Gastroesophageal sphincter (tissue), 4 donors: ENCODE data around the gene PLCL1. TPM values are rescaled to one million over a fixed set of nuclear protein-coding genes. Genes with fewer than 3 reads are reported as not detected.

Source experiments
- ATAC-seq: fragments of 150-250 bp; one replicate; pipeline ENCODE4 v1.9.1; 2016; ENCODE audit warnings: mild to moderate bottlenecking, moderate library complexity
- H3K27ac ChIP-seq, 4 donors: fragments of 200-600 bp; sonication (generic) in 3 of 4; 1 replicate in 3 of 4; 2 replicates in 1 of 4; pipeline ENCODE4 v1.5.1; 2016 to 2019
- H3K27me3 ChIP-seq: fragments of 200-600 bp; sonication (generic); one replicate; pipeline ENCODE4 v1.5.1; 2019
- H3K36me3 ChIP-seq, 2 donors: fragments of 200-600 bp; sonication (generic); one replicate each; pipeline ENCODE4 v1.5.1; 2019; ENCODE audit warnings: control low read depth in 1 of 2
- H3K4me1 ChIP-seq, 3 donors: fragments of 200-600 bp; sonication (generic); 1 replicate in 2 of 3; 2 replicates in 1 of 3; pipeline ENCODE4 v1.5.1; 2016 to 2019; ENCODE audit warnings: control low read depth in 2 of 3
- H3K4me3 ChIP-seq, 2 donors: fragments of 200-600 bp; sonication (generic); one replicate each; pipeline ENCODE4 v1.5.1; 2019; ENCODE audit warnings: mild to moderate bottlenecking in 1 of 2, moderate library complexity in 1 of 2
- H3K9me3 ChIP-seq, 3 donors: fragments of 200-600 bp; sonication (generic); one replicate each; pipeline ENCODE4 v1.5.1; 2017 to 2019; ENCODE audit warnings: control low read depth in 2 of 3
- CTCF ChIP-seq, 4 experiments: fragments of 200-600 bp in 2 of 4; fragments of 450-650 bp in 2 of 4; sonication (generic) in 1 of 4; IDR thresholded peaks; one replicate each; pipeline ENCODE4 v1.5.1; 2017 to 2019; ENCODE audit warnings: antibody characterized with exemption in 4 of 4, mild to moderate bottlenecking in 2 of 4, moderate library complexity in 2 of 4
- EP300 ChIP-seq: sonication (generic); formaldehyde crosslinking; IDR thresholded peaks from one replicate; pipeline ENCODE4 v1.6.1; 2017; ENCODE audit warnings: antibody characterized with exemption, mild to moderate bottlenecking
- POLR2A ChIP-seq, 2 donors: fragments of 450-650 bp; IDR thresholded peaks; one replicate each; pipeline ENCODE4 v1.6.1; 2017; ENCODE audit warnings: antibody characterized with exemption in 2 of 2, mild to moderate bottlenecking in 2 of 2, moderate library complexity in 1 of 2
- POLR2AphosphoS5 ChIP-seq: sonication (generic); formaldehyde crosslinking; IDR thresholded peaks from one replicate; pipeline ENCODE4 v1.6.1; 2017; ENCODE audit warnings: antibody characterized with exemption
- WGBS, 2 donors: methylation state at CpG; one replicate each; pipeline ENCODE4 v1.1.5; 2018; ENCODE audit warnings: low coverage in 1 of 2; 5-methylcytosine and 5-hydroxymethylcytosine counted together
- total RNA-seq, 4 donors: library from RNA; depleted of rRNA; stranded (reverse); fragments of >200 nt; gene quantifications; one replicate each; pipeline ENCODE4 v1.1.0, GENCODE V29; 2016

The PLCL1 gene
- total RNA-seq, 4 donors from 2014 or later, result 23.4 to 89.2 (median 47.4) TPM

GRCh38 chr2:197897960-197898678 lies 93.7 kb downstream of the PLCL1 start:
- WGBS, 2 donors, result 75 to 93% methylated on average over 4 of the region's 4 CpGs
- H3K4me3 ChIP-seq, result no peak overlapping the region
- H3K27ac ChIP-seq, result no peak overlapping the region
- TF ChIP-seq POLR2A (IDR thresholded peaks at IDR 0.05) (no peak), CTCF (IDR thresholded peaks at IDR 0.05) (no peak), EP300 (no peak), POLR2AphosphoS5 (no peak)
- H3K36me3 ChIP-seq, result no peaks in the 10 kb centered on the region
- H3K9me3 ChIP-seq, result no peaks in the 10 kb centered on the region
- no peaks in the 10 kb centered on the region for H3K27me3 ChIP-seq
- peaks cover 0 to 26% (median 0%) of the 10 kb centered on the region in 3 donors for H3K4me1 ChIP-seq
- ATAC-seq, result no peak

DNA sequence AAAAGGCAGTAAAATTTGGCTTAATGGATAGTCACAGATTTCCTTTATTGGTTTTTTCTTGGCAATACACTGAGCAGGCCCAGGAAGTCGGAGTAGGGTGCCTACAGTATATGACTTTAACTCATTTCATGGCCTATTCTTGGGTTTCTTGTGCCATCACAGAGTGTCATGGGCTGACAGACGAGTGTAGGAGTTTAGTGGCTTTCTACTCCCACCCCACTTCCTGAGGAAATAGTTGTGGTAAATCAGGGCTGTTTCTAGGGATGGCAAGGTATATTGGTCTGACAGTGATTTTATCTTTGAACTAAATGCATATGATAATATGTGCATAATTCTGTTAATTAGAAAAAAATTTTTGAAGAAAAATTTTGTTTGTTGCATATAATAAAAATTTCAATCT lies 100.1 kb downstream of the PLCL1 start:
- Histone ChIP-seq H3K36me3 (no peaks in the 10 kb centered on the region), H3K9me3 (no peaks in the 10 kb centered on the region), H3K4me3 (no peak overlapping the region), H3K4me1 (peaks cover 0 to 20% (median 9%) of the 10 kb centered on the region in 3 donors), H3K27ac (no peak overlapping the region), H3K27me3 (no peaks in the 10 kb centered on the region)
- no peak for ATAC-seq
- WGBS, 2 donors, result 77 to 88% methylated on average over 2 of the region's 2 CpGs
- TF ChIP-seq POLR2A (IDR thresholded peaks at IDR 0.05) (no peak), EP300 (no peak), POLR2AphosphoS5 (no peak), CTCF (IDR thresholded peaks at IDR 0.05) (no peak)

DNA sequence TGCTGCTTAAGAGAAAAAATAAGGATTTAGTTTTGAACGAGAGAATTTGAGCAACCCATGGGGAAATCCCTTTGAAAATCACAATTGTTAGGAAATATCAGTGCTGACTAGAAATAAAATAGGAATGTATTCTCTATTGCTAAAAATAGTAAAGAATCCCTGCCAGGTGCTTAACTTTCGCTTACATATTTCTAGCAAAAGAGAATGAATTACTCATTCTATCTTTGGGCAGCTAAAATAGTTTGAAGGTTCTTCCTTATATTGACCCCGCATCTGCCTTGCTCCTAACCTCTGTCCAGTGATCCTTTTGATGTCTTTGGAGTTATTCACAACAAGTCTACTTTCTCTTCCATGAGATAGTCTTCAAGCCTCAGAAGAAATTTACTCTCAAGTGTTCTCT lies 103.8 kb downstream of the PLCL1 start:
- peaks cover 0 to 38% (median 9%) of the 10 kb centered on the region in 3 donors for H3K4me1 ChIP-seq
- ATAC-seq, result no peak
- no peaks in the 10 kb centered on the region for H3K9me3 ChIP-seq
- WGBS, 2 donors, result 46 to 47% methylated on average over 3 of the region's 3 CpGs
- H3K36me3 ChIP-seq, result no peaks in the 10 kb centered on the region
- H3K27me3 ChIP-seq, result no peaks in the 10 kb centered on the region
- peak overlapping the region in 2 of 4 donors; percentile 25 to 49 for H3K27ac ChIP-seq
- no peak for TF ChIP-seq CTCF (IDR thresholded peaks at IDR 0.05)
- no peak for TF ChIP-seq POLR2A (IDR thresholded peaks at IDR 0.05)
- no peak for TF ChIP-seq POLR2AphosphoS5
- no peak for TF ChIP-seq EP300
- H3K4me3 ChIP-seq, result no peak overlapping the region

- WGBS, 2 donors, result 16 to 34% methylated on average over 6 to 8 of the region's 8 CpGs
- TF ChIP-seq CTCF (IDR thresholded peaks at IDR 0.05) (no peak), POLR2A (IDR thresholded peaks at IDR 0.05) (no peak), POLR2AphosphoS5 (no peak), EP300 (no peak)
- no peaks in the 10 kb centered on the region for H3K9me3 ChIP-seq
- no peaks in the 10 kb centered on the region for H3K27me3 ChIP-seq
- no peak overlapping the region for H3K4me3 ChIP-seq
- H3K4me1 ChIP-seq, result peaks cover 0 to 44% (median 9%) of the 10 kb centered on the region in 3 donors
- H3K36me3 ChIP-seq, result no peaks in the 10 kb centered on the region
- ATAC-seq, result no peak
- peak overlapping the region; percentile 2 to 43 (median 24) for H3K27ac ChIP-seq
Observed at GRCh38 chr2:197908990-197909776, 104.8 kb downstream of the PLCL1 start.
